Right forelimb (tissue), 1 donor: Measurements from ENCODE around the gene BOC.
A peak's percentile ranks its signal among the peaks of the same experiment; 100 is the strongest.
"Not testable (repeated sequence)": the region's sequence is repeated elsewhere in the genome, so short reads cannot be mapped to it uniquely, and the experiment has no call there.

Source experiments
- DNase-seq: peaks from one replicate; pipeline ENCODE4 v3.0.0-alpha.2; 2018

BOC gene

DNA sequence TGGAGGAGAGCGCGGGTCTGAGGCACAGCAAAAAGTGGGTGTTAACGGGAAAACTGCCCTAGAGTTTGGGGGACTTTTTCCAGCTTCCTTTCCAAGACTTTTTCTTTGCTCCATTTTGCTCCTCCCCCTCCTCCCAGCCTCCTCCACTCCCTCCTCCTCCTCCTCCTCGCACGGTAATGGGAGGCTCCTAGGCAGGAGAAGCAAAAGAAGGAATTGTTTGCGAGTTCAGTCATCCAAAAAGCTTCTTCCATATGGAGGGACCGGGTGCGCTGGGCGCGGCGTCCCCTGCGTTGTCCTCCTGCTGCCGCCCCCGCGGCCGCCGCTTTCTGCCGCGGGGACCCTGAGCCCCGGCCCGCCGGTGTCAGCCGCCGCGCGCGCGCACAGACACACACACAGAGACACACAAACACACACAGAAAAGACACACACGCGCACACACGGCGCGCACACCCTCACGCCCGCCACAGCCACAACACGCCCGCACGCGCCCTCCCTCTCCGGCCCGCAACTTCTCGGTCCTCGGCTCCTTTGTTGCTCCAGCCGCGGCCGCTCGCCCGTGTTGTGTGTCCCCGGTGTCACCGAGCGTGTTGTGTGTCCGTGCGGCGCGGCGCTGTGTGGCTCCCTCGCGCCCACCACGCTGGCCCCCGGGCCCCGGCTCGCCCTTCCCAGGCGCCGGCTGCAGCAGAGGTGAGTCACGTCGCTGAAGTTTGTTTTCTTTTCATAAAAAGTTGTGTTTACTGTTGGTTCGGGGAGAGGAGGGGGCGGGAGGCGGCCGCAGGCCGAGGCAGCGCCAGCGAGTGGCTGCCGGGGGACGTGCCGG is at the start of gene BOC:
Gene BOC, plus strand, starts transcription at position 228 of the 820 bp plus-strand sequence. CDS start 38,246 bp downstream, outside the sequence.
- DNase-seq = peak; percentile 87

- no peak for DNase-seq
Measured at GRCh38 chr3:113161661-113162060, 49.7 kb upstream of the BOC start.

DNA sequence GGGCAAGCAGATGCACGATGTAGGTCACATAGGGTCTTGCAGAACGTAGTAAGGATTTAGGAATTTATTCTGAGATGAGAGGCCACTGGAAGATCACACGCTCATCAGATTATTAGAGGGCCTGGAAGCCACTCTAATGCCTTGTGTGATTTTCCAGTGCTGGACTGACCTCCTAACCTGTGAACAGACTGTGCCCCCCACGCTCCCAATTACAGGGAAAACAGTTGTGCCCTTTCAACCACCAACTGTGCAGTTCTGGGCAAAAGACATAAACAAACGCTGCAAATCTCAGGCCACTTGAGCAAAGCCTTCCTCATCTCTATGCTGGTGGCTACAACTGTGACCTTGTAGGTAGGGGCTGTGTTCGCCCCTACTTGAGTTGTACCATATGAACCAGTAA is 48.2 kb upstream of the BOC start:
- no peak for DNase-seq

- DNase-seq = no peak
Measured at GRCh38 chr3:113165841-113166240, 45.5 kb upstream of the BOC start.

GRCh38 chr3:113166357-113166718 is 45.0 kb upstream of the BOC start:
- no peak for DNase-seq

GRCh38 chr3:113166719-113167492 is 44.5 kb upstream of the BOC start:
- peak; percentile 93 for DNase-seq

DNA sequence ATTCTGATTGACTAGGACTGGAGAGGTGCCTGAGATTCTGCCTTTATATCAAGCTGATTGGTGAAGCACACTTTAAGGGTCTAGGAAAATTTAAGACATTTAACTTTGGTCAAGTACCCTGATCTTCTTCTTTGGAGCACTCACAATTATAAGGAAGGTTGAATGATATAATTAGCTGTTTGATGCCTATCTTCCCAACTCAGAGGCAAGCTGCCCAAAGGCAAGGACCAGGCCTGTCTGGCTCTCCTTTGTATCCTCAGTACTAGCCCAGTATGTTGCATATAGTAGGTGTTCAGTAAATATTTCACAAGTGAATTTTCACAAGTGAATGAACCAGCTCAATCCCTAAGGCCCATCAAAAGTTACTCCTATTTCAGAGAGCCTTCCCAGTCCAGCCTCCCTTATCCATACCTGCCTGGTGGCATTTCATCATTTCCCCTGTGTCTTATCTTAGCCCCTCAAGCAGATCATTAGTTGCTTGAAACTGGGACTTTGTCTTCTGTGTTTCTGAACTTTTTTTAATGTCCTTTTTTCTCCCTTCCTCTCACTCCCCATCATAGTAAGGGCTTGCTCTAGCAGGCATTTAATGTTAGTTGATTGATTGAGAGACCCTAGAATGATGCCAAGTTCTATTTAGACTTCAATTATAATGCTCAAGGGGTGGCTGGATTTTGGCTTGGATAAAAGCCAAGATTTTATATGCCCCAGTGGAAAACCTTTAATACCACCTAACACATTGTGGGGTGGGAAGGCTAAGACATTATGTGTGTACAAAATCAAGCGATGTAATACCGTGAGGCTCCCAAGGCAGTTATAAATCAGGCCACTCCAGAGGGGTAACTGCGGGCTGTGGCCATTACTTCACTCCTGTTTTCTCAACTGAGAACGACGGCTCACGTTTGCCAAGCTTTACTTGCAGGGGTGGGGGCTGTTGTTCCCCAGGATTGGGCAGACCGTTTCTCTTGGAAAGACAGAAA is 43.2 kb upstream of the BOC start:
- DNase-seq = no peak

- DNase-seq = no peak
Measured at GRCh38 chr3:113169891-113170452, 41.4 kb upstream of the BOC start.

GRCh38 chr3:113170771-113171170 is 40.6 kb upstream of the BOC start:
- no peak for DNase-seq

GRCh38 chr3:113171675-113172300 is 39.6 kb upstream of the BOC start:
- DNase-seq = not testable (repeated sequence)

DNA sequence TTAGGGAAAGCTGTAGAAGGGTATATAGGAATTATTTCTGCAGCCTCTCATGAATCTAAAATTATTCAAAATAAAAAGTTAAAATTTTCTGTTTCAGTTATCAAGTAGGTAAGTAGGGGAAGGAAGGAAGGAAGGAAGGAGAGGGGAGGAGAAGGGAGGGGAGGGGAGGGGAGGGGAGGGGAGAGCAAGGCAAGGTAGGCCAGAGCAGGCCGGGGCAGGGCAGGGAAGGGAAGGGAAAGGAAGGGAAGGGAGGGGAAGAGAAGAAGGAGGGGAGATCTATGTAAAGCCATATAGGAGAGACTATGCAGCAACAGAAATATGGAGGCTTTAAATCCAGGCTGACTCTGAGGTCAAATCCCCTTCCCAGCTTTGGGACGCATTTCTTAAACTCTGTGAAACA is 38.3 kb upstream of the BOC start:
- DNase-seq = no peak

DNA sequence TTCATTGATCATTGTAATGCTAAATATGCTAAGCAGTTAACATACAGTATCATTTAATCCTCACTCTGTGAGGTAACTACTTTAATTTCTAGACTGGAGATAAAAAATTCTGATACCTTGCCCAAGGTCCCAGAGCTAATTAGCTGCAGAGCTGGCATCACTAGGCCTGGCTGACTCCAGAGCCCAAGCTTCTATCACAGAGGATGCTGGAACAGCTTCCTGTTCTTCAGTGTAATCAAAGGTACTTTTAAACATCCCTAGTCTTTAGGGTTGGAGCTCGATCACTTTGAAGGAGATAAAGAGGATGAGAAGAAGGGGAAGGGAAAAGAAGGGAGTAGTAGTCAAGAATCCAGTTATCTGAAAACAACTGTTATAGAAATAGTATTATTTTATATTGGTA is 37.1 kb upstream of the BOC start:
- no peak for DNase-seq

DNA sequence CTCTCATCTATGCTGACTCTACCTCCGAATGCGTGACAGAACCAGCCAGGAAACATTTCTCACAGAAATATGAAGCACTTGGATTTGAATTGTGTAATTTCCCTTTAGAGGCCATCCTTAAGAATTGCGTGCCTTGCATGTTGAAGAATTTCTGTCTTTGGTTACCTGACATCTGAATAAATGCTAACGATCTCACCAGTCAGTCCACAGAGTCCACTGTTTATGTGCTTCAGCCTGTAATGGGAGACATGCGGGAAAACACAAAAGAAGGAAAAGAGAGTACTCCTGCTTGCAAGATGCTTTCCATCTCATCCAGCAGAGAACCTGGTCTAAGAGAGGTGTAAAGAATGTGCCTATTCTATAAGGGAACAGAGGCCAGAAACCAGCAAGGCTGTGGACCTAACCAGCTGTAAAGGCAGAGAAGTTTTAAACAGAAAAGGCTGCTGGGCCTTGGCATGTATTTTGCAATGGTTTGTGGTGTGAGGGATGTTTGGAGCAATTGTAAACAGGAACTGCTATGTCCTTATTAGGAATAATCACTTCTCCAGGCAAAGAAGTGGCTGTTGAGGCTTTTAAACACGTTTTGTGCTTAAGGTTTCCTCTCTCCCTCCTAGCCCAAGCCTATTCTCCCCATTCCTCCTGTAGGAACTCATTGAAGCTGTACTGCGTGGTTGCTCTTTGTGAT is 36.4 kb upstream of the BOC start:
- DNase-seq = no peak

GRCh38 chr3:113177526-113177925 is 33.8 kb upstream of the BOC start:
- no peak for DNase-seq

- no peak for DNase-seq
Measured at GRCh38 chr3:113179235-113179824, 32.0 kb upstream of the BOC start.

- no peak for DNase-seq
Measured at GRCh38 chr3:113183748-113184661, 27.4 kb upstream of the BOC start.

GRCh38 chr3:113185194-113185835 is 26.0 kb upstream of the BOC start:
- no peak for DNase-seq

GRCh38 chr3:113186566-113186965 is 24.8 kb upstream of the BOC start:
- no peak for DNase-seq

- no peak for DNase-seq
Measured at GRCh38 chr3:113193288-113193687, 18.1 kb upstream of the BOC start.
